HepG2 (cell line): ENCODE results near the gene ZMIZ1. TPM values are rescaled to one million over a fixed set of nuclear protein-coding genes. Genes with fewer than 3 reads are reported as not detected.

Experiments
- CHD4 ChIP-seq: fragments of 200-600 bp; sonication (generic); IDR thresholded peaks from 2 replicates; pipeline ENCODE4 v1.7.0; 2017; ENCODE audit warnings: mild to moderate bottlenecking, low read length, borderline replicate concordance
- CSRNP2 ChIP-seq: sonication (generic); formaldehyde crosslinking; conservative IDR thresholded peaks from 2 replicates; pipeline ENCODE4 v1.8.0; 2022; ENCODE audit warnings: low read depth, missing genetic modification reagents
- ELK4 ChIP-seq: sonication (generic); formaldehyde crosslinking; IDR thresholded peaks from 2 replicates; pipeline ENCODE4 v1.9.0; 2021; ENCODE audit warnings: missing genetic modification reagents, borderline replicate concordance
- GTF3A ChIP-seq: sonication (generic); formaldehyde crosslinking; conservative IDR thresholded peaks from 2 replicates; pipeline ENCODE4 v1.4.0; 2020; ENCODE audit warnings: mild to moderate bottlenecking, missing genetic modification reagents
- HES4 ChIP-seq: sonication (generic); formaldehyde crosslinking; IDR thresholded peaks from 2 replicates; pipeline ENCODE4 v1.9.0; 2021; ENCODE audit warnings: mild to moderate bottlenecking, missing genetic modification reagents, borderline replicate concordance
- HNRNPH1 ChIP-seq: fragments of 200-400 bp; formaldehyde crosslinking; optimal IDR thresholded peaks from 2 replicates; pipeline ENCODE3; 2017; ENCODE audit warnings: mild to moderate bottlenecking, low read depth, low read length
- HNRNPL ChIP-seq: fragments of 200-400 bp; formaldehyde crosslinking; IDR thresholded peaks from 2 replicates; pipeline ENCODE4 v1.6.1; 2017; ENCODE audit warnings: mild to moderate bottlenecking, low read depth, low read length
- PHF21A ChIP-seq: sonication (generic); formaldehyde crosslinking; IDR thresholded peaks from 2 replicates; pipeline ENCODE4 v1.5.0; 2020; ENCODE audit warnings: mild to moderate bottlenecking, missing genetic modification reagents
- RXRA ChIP-seq: sonication (generic); formaldehyde crosslinking; IDR thresholded peaks from 2 replicates; pipeline ENCODE4 v1.5.1; 2020; ENCODE audit warnings: missing genetic modification reagents
- UBTF ChIP-seq: sonication (generic); formaldehyde crosslinking; IDR thresholded peaks from 2 replicates; pipeline ENCODE4 v1.4.0; 2020; ENCODE audit warnings: mild to moderate bottlenecking, missing genetic modification reagents
- ZNF235 ChIP-seq: sonication (generic); formaldehyde crosslinking; IDR thresholded peaks from 2 replicates; pipeline ENCODE4 v1.8.1; 2023; ENCODE audit warnings: mild to moderate bottlenecking, missing genetic modification reagents, borderline replicate concordance
- ZNF333 ChIP-seq: sonication (generic); formaldehyde crosslinking; IDR thresholded peaks from 2 replicates; pipeline ENCODE4 v1.4.0; 2020; ENCODE audit warnings: mild to moderate bottlenecking, missing genetic modification reagents, borderline replicate concordance
- ZNF512 ChIP-seq: sonication (generic); formaldehyde crosslinking; IDR thresholded peaks from 2 replicates; pipeline ENCODE4 v1.4.0; 2020; ENCODE audit warnings: mild to moderate bottlenecking, missing genetic modification reagents
- ZNF709 ChIP-seq: sonication (generic); formaldehyde crosslinking; IDR thresholded peaks from 2 replicates; pipeline ENCODE4 v1.5.0; 2020; ENCODE audit warnings: mild to moderate bottlenecking, missing genetic modification reagents
- ZNF879 ChIP-seq: sonication (generic); formaldehyde crosslinking; IDR thresholded peaks from 2 replicates; pipeline ENCODE4 v1.8.1; 2023; ENCODE audit warnings: missing genetic modification reagents
- polyA plus RNA-seq, 8 experiments: library from polyadenylated mRNA; depleted of rRNA in 3 of 8; stranded (reverse) in 7 of 8; unstranded in 1 of 8; fragments of >200 nt; fragmentation: Illumina TruSeq in 4 of 8; extraction: Trizol in 4 of 8; gene quantifications; 2 replicates each; pipeline versions ENCODE4 v1.2.1 to v1.2.3, GENCODE V29; 2011 to 2016; ENCODE audit warnings: low read depth in 4 of 8, missing spikeins in 1 of 8, mixed read lengths in 1 of 8; ENCODE audit not compliant: insufficient read depth in 1 of 8
- total RNA-seq, 5 experiments: library from RNA; depleted of rRNA; stranded (reverse); fragments of >200 nt; fragmentation: Illumina TruSeq; extraction: Trizol; gene quantifications; 2 replicates each; pipeline ENCODE4 v1.2.3, GENCODE V29; 2016; ENCODE audit warnings: low read depth in 1 of 5
- TF ChIP-seq, protein P1 (sequence below): IDR thresholded peaks from 2 replicates; pipeline ENCODE4 v1.6.1; 2016; ENCODE audit warnings: low read depth, borderline replicate concordance

Gene ZMIZ1
- total and polyA plus RNA-seq, 2 of the 13 experiments (the other 11 are each of a cell fraction or from before 2014, with no cell fraction given), result 5.3 to 10.2 TPM

DNA sequence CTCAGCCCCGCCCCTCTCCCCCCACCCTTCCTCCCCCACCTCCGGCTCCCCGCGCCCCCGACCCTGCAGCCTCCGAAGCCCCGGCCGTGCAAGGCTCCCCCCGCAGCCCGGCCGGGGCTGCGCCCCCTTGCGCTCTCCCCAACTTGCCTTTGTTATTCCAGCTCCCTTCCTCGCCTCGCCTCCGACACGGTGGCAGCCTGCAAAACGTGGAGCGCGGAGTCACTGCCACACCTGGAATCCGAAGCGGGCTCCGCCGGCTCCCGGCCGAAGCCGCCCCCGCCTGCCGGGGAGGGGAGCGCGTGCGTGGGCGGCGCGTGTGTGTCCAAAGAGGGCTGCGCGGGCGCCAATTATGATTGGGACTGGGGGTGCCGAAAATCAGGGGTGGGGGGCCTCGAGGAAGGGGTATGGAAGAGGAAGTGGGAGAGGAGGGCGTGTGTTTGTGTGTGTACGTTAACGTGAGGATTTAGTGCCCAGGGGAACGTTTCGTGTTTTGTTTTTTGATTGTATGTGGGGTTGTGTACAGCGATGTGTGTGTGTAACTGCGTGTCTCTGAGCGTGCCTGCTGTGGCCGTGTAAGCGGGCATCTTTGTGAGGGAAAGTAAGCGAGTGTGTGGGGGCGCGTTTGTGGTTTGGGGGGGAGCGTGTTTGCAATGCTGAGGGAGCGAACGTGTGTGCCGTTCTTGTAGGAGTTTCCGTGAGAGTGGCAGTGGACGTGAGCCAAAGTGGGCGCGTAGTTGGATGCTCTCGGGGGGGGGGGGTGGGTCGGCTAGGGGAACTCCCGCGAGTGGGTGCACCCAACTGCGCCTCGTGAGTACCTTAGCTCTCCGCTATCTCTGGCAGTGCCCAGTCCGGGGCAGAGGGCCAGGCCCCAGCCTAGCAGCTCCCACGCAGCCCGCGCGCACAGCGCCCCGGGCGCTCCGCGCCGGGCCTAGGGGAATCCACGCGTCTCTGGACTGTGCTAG, 1.2 kb upstream of the ZMIZ1 start (continued):
- no peak for TF ChIP-seq CSRNP2 (CRISPR knock-in tag)
- peak; percentile 82; the same call in 1 of the 2 replicates for TF ChIP-seq PHF21A (CRISPR knock-in tag)
- TF ChIP-seq CHD4, result no peak
- no peak for TF ChIP-seq GTF3A (CRISPR knock-in tag)
- peak; percentile 7; the same call in 1 of the 2 replicates for TF ChIP-seq RXRA (CRISPR knock-in tag)
- TF ChIP-seq ZNF512, result no peak; the same call in 1 of the 2 replicates
- 0 out of 2 replicates have a peak, but pooled peaks have one; percentile 63 for TF ChIP-seq HNRNPL
- no peak for TF ChIP-seq ZNF879 (CRISPR knock-in tag)
- 0 out of 2 replicates have a peak, but pooled peaks have one; percentile 58 for TF ChIP-seq ZNF709 (CRISPR knock-in tag)
- TF ChIP-seq, protein P1, sequence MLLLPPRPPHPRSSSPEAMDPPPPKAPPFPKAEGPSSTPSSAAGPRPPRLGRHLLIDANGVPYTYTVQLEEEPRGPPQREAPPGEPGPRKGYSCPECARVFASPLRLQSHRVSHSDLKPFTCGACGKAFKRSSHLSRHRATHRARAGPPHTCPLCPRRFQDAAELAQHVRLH (CRISPR knock-in tag), result no peak
- TF ChIP-seq UBTF (CRISPR knock-in tag), result peak; percentile 68; the same call in 1 of the 2 replicates
- TF ChIP-seq ELK4 (CRISPR knock-in tag), result no peak
- no peak for TF ChIP-seq HNRNPH1
- no peak for TF ChIP-seq ZNF333 (CRISPR knock-in tag)
- no peak for TF ChIP-seq ZNF235 (CRISPR knock-in tag)
- no peak for TF ChIP-seq HES4 (CRISPR knock-in tag)
